GM19238 (cell line): Measurements from ENCODE around the gene ETS2.
"Not testable (repeated sequence)": the region's sequence is repeated elsewhere in the genome, so short reads cannot be mapped to it uniquely, and the experiment has no call there.

ENCODE experiments used
- DNase-seq: peaks from one replicate; pipeline ENCODE4 v3.0.0; 2011; ENCODE audit warnings: low spot score; ENCODE audit not compliant: insufficient read length

ETS2 gene

DNA sequence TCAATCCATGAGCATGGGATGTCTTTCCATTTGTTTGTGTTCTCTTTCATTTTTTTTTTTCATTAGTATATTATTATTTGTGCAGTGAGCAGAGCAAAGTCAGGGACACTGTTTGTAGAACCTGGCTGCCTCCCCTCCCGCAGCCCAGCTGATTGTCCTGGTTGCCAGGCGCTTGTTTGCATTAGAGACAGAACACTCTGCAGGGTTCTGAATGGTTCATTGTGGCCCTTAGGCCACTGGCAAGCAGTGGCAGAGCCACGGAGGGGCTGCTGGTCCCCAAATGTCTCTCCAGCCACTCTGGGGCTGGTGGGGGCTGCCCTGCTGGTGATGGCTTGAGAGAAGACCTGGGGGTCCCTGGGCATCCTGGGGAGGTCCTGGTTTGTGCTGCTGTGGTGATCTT, 29.0 kb downstream of the ETS2 start:
- DNase-seq, result no peak

DNA sequence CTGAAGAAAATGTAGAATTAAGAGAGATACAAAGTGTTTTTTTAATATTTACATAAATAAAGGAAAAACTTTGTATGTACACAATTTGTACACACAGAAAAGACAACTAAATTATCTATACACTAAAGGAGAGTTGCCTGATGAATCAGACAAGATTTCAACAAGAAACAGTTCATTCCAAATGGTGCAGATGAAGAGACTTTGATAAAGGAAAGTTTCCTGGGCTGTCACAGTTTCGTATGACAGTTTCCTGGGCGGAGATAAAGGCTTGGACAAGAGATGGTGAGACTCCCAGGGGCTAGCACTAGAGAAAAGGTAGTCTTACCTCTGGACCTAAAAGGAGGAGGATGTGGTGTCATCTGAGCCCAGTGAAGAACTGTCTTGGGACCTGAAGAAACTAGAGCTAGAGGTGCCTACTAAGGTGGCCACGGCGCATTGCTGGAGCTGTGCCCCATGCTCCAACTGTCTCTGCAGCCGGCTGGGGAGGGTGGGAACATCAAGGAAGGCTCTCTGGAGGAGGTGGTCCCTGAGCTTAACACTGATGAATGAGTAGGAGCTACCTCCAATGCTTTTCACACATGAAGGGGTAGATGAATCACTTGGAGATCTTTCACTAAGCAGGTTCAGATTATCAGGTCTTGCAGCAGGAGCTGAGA, 32.2 kb downstream of the ETS2 start:
- no peak for DNase-seq

DNA sequence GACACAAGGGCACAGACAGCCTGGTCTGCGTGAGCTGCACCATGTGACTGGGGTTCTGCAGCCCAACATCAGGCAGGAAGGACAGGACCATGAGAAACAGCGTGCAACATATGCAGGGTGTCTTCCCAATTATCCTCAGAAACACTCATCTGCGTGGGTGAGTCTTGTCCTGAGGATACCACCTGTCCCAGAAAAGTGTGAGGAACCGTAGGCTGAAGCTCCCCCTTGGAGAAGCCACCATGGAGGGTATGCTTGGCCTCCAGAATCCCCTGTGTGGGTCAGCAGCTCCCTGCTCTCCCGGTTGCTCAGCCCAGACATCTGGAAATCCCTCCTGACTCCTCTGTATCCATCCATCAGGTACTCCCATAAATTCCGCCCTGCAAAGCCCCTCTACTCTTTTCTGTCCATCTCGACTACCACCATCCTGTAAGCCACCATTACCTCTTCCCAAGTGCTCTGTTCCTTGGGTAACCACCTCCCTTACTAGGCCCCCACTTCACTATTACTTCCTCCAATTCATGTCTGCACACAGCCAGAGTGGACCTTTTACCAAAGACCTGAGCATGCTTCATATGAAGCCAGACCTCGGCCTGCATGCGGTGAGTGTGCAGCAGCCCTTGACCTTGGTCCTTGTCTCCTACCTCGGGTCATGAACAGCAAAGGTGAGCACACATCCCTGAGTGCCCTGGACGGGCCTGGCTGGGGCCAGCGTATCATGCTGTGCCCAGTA, 33.0 kb downstream of the ETS2 start:
- DNase-seq, result no peak

DNA sequence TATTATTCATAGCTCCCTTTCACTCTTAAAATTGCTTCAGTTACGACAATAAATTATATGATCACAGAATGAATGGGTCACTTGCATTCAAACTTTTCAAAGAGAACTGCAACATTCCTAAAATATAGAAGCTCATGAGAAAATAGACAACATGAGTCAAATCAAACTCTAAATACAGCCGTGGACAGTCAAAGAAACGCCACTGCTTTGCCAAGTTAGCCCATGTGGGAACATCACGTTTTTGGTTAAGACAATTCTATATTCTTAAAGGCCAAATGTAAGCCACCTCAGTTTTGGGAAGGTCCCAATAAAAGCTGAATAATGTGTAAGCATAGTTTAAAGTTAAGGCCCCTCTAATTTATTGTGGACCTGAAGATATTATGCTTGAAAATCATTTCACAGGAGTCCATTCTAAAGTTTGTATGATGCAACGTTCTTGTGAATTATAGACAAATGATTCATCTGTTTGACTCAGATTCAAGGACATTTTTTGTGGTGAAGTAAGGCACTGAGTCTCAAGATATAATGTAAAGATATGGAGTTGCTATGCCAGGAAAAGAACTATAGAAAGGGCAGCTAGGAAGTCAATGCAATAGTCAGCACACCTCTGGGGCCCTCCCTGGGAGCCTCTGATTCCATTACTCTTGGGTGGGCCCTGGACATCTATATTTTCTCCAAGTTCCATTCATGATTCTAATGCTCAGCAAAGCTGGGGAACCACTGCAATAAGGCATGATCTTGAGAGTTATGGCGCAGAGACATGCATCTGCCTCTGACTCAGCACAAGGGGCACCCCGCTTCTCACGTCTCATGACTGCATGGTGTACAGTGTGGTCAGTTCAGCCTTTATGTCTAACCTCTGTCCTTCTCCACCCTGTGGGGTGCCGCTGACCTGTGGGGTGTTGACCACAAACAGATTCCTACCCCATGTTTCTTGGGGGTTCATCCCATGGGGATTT, 33.9 kb downstream of the ETS2 start:
- DNase-seq, result no peak

DNA sequence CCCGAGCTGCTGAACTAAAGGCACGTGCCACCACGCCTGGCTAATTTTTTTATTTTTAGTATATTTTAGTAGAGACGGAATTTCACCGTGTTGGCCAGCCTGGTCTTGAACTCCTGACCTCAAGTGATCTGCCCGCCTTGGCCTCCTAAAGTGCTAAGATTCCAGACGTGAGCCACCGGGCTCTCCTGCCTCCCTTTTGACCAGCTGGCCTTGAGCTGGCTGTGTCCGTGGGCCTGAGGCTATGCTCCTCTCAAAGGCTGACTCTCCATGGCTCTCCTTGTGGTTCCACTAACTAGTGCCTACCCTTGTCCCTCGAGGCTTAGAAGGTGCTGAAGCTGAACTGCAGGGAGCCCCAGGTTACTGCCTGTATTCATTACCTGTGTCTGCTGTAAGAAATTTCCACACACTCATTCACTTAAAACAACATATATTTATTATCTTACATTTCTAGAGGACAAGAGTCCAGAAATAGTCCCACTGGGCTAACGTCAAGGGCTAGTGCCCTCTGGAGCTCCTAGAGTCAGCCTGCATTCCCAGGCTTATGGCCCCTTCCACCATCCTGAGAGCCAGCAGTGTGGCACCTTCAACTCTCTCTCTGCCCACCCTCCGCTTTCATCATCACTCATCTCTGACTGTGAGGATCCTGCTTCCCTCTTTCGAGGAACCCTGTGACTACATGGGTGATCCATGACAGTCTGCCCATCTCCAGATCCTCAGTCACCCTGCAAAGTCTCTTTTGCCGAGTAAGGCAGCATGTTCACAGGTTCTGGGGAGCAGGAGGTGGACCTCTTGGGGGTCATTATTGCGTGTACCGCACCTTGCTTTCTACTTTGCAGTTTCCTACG, 34.9 kb downstream of the ETS2 start:
- DNase-seq, result no peak

DNA sequence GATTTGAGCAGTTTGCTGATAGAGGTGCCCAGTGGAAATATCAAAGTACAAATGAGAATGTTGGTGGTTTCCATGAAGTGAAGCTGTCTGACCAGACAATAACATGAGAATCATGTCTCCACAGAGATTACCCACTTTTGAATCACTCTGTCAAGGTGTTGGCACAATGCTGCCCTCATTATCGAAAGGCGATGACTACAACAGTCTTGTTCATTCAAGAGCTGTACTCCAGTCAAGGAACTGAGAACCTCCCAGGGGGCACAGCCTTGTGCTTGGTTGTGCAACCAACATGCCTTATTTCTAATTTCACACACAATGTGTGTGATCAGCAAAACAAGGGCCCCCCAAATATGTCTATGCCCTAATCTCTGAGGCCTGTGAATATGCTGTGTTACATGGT, 35.7 kb downstream of the ETS2 start:
- DNase-seq, result no peak

DNA sequence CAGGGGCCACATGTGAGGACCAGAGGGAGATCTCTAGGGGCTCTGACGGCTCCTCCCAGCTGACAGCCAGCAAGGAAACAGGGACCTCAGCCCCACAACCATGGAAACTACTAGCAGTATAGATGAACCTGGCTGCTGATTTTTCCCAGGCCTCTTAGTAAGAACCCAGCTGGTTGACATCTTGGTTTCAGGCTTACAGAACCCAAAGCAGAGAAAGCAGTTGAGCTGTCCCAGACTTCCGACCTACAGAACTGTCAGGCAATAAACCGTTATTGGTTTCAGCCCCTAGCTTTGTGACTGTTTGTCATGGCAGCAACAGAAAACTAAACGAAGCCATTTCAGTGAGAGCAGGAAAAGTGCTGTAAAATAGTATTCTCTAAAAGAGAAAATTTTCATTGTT, 36.4 kb downstream of the ETS2 start:
- DNase-seq, result no peak

DNA sequence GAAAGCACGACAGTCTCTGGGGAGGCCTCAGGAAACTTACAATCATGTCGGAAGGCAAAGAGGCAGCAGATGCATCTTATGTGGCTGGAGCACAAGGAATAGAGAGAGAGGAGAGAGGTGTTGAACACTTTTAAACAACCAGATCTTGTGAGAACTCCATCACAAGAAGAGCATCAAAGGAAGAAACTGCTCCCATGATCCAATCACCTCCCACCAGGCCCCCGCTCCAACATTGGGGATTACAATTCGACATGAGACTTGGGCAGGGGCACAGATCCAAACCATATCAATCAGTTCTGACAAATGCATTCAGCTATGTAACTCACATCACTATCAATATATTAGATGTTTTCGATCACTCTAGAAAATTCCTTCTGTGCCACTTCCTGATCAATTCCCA, 37.6 kb downstream of the ETS2 start:
- DNase-seq, result no peak

DNA sequence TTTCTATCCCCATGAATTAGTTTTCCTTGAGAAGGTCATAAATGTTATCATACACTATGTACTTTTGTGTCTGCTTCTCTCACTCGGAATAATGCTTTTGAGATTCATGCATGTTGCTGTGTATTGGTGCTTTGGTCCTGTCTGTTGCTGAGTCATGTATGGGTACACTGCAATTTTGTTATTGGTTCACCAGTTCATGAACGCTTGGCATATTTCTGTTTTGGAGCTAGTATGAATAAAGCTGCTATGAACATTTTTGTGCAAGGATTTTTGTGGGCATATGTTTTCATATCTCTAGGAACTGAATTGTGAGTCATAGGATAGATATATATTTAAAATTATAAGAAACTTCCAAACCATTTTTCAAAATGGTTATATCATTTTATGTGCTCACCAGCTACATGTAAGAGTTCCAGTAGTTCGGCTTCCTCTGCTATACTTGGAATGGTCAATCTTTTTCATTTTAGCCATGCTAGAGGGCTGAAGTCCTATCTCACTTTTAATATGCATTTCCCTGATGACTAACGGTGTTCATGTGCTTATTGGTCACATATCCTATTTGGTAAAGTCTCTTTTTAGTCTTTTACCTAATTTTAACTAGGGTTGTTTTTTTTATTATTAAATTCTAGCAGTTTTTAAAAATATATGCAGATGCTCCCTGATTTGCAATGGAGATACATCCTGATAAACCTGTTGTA, 38.2 kb downstream of the ETS2 start:
- no peak for DNase-seq

DNA sequence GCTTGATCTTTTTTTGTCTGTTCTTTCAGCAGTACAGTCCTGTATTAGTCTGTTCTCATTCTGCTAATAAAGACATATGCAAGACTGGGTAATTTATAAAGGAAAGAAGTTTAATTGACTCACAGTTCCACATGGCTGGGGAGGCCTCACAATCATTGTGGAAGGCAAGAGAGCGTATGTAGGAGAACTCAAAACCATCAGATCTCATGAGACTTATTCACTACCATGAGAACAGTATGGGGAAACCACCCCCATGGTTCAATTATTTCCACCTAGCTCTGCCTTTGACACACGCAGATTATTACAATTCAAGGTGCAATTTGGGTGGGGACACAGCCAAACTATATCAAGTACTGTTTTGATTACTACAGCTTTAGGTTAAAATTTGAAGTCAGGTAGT, 39.6 kb downstream of the ETS2 start:
- DNase-seq, result not testable (repeated sequence)

DNA sequence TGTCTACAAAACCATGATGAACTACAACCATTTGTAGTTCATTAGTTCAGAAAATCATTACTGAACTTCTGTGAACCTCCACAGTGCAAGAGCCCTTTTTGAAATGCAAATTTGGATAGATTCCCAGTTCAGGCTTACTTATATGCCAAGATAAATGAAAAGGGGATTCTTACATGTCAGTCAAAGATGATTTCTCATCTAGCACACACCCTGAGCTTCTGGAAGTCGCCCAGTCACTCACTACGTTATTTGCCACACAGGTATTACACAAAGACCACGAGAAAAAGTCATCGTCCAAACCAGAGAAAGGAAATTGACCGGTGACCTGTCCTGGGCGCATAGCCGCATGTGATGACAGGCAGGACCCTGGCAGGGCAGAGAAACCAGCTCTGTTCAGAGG, 41.8 kb downstream of the ETS2 start:
- no peak for DNase-seq

DNA sequence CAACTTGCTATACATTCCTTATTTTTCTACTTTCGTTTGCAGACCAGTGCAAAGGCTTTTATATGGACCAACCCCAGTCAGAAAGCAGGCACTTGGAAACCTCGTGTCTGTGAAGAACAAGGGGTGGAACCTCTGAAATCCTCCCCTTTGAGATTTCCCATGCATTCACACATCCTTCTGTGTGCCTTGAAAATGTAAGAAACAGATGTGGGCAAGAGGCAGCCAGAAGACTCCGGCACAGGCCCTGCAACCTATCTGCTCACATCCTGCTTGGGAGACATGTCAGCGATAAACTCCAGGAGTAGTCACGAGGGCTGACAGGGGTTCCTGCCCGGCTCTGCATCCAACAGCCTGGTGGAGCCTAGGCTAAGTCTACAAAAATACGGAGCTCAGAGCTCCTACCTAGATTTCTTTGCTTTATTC, 42.5 kb downstream of the ETS2 start:
- DNase-seq, result no peak

DNA sequence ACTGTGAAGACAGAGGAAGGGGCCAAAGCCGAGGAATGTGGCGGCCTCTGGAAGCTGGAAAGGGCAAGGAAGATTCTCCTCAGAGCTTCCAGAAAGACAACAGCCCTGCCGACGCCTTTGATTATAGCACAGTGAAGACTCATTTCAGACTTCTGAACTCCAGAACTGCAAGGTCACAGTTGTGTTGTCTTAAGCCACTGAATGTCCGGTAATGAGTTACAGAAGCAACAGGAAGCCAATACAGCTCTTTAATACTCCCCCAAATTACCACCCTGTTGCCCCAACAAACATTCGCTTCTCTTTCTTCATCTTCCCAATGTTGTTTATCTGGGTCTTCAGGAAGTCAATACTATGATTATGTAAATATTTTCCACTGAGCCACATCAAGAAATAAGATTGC, 44.0 kb downstream of the ETS2 start:
- DNase-seq, result no peak

DNA sequence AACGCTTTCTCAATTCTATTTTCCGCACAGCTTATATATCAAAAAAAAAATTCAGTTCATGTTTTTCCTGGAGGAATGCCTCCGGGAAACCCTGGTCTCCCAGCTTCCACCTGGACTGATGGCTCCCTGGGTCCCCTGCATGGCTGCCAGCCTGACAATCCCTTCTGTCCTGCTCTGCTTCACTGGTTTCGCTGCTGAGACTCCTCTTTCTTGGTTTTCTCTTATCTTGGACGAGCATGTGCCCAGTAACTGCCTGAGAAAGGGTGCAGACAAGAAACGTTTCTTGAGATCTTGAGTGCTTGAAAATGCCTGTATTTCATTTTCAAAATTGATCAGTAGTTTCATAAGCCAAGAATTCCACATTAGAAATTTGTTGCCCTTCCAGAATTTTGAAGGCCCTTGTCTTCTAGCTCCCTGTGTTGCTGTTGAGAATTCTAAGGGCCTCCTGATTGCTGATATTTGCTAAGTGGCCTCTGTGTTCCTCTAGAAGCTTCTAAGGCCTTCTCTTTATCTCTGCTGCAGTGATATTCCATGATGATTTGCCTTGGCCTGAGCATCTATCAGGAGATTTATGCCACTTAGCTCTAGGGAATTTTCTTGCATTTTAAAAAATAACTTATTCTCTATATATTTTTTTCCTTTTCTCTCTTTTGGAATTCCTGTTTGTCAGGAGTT, 44.7 kb downstream of the ETS2 start:
- no peak for DNase-seq

DNA sequence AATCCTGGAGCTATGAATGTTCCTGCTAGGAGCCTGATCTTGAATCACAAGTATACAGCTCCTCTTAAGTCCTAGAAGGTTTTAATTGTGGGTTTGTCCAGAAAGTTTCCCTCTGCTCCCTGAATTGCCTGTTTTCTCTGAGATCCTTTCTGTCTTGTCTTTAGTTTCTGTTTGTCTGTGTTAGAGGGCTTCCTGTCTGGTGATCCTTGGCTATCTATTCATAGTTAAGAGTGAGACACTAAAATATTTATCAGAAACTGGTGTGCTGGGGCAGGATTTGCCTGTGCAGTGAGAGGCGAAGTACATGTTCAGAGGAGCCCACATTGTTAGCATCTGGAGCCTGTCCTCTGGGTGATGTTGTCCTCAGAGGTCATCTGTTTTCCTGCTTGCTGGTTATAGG, 45.4 kb downstream of the ETS2 start:
- DNase-seq, result no peak

DNA sequence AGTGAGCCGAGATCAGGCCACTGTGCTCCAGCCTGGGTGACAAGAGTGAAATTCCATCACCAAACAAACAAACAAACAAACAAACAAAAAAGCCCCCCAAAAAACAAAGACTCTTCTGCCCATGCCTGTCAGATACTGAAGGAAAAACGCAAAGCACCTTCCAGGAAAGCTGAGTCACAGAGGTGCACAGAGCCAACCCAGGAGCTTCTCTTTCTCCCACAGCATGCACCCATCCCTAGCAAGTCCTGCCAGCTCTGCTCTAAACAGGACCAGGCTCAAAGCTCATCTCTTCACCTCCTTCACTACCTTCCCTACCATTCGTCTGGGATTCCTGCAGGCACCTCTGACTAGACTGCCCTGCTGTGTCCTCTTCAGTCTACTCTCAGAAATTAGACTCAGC, 46.5 kb downstream of the ETS2 start:
- no peak for DNase-seq

DNA sequence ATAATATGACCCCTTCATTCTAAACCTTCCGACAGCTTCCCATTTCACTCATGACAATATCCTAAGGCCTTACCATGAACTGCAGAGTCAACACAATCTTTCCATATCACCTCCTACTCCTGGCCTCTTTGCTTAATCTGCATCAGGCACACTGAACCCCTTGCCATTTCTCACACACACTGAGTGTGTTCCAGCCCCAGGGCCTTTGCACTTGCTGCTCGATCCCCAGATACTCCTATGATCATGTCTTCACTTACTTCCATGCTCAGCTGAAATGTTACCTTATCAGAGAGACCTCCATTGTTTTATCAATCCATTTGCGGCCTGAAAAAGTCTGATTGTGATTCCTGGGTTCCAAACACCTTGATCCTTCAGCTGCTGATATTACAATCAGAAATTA, 47.0 kb downstream of the ETS2 start:
- DNase-seq, result no peak

DNA sequence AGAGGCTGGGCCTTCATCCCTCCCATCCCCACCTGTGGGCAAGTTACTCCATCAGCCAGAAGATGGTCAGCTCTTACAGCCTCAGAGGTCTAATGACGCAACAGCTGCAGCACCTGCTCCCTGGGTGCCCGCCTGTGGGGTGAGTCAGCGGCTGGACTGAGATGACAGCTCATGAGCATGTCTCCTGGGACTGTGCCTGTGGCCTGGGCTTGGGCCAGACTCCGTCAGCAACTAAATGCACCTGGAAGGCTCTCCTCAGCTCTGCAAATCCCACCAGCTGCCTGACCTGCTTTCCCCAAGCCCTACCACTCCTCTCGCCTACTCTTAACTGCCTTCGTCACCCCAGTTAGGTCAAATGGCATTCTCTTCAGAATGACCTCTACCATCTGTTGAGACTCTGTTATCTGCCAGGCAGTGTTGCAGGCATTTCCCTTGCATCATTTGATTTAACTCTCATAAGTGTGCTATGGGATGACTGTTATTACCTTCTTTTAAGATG, 47.7 kb downstream of the ETS2 start:
- DNase-seq, result no peak

DNA sequence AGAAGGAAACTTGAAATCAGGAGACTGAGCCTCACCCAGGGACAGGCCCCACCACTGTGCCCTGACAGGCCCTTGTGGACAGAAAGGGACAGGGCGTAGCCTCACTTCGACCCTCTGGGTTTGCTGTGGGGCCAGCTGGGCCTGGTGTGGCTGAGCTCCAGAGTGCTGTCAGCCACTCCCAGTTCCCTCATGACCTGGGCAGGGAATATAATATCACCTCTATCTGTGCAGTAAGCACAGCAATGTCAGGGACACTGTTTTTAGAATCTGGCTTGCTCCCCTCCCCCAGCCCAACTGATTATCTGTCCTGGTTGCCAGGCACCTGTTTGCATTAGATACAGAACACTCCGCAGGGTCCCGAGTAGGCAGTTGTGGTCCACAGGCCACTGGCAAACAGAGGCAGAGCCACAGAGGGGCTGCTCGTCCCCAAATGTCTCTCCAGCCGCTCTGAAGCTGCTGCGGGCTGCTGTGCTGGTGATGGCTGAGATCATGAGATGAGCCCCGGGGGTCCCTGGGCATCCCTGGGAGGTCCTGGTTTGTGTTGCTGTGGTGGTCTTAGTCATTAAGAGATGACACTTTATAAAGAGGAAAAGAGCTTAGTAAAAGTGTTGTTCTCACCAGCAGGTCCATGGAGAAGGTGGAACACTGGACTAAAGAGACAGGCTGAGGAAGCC, 51.6 kb downstream of the ETS2 start:
- DNase-seq, result no peak
